ENCODE measurements around the gene PDX1.

The PDX1 gene

GRCh38 chr13:27919934-27920676 is at the start of gene PDX1:
Gene PDX1, plus strand, starts transcription at chr13:27920000. Its CDS starts 139 bp downstream, at chr13:27920139.
- no peak for DNase-seq

DNA sequence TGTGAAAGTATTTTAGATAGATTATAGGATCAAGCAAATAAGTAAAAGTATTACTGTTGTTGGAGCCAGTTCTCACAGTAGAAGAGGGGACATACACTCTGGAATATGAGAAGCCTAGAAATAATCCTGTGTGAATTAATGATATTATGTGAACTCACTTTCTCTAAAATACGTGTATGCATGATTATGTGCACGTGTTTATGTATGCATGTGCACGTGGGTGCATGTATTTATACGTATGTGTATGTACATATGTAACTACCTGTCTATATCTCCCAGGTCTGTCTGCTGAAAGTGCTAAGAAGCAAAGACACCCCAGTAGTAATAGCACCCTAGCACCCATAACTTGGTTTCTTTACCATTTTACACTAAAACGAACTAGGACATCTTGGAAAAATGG is 41.5 kb upstream of the PDX1 start:
- DNase-seq = no peak

DNA sequence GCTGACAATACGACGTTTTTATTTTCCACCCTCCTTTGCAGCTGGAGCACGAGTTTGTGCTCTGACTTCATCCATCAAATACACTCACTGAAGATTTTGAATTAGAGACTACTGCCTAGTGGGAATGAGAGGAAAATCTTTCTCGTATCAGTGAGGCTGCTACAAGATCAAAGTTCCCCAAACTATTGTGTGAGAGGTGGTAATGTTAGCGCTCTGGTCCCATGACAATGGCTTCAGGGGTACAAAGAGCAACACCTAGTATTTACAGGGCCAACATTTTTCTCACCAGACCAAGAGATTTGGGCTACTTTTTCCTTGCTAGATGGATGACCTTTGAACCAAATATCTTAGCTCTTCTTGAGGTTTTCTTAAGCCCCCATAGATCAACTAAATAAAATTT is 30.3 kb upstream of the PDX1 start:
- no peak for DNase-seq

GRCh38 chr13:27896726-27897125 is 23.1 kb upstream of the PDX1 start:
- DNase-seq = no peak

- no peak for DNase-seq
Measured at GRCh38 chr13:27904719-27905118, 15.1 kb upstream of the PDX1 start.

- no peak for DNase-seq
Measured at GRCh38 chr13:27905650-27906049, 14.2 kb upstream of the PDX1 start.

- DNase-seq = no peak
Measured at GRCh38 chr13:27907121-27907787, 12.5 kb upstream of the PDX1 start.

- DNase-seq = no peak
Measured at GRCh38 chr13:27909378-27909777, 10.4 kb upstream of the PDX1 start.

DNA sequence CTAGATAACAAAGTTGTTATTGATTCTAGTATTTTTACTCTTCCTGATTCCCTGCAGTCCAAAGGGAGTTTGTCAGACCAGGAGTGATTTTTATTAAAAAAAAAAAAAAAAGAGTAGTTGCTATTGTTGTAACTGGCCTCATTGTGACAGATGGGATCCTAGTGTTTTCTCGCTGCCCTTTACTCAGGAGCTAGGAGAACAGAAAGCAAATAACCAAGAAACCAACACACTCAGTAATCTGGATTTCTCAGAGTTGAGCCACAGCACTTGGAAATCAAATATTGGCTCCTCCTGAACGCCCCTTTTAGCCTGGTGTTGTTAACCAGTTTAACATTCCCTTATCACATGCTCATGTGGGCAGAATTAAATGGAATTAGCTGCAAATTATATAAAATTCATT is 8.3 kb upstream of the PDX1 start:
- no peak for DNase-seq

DNA sequence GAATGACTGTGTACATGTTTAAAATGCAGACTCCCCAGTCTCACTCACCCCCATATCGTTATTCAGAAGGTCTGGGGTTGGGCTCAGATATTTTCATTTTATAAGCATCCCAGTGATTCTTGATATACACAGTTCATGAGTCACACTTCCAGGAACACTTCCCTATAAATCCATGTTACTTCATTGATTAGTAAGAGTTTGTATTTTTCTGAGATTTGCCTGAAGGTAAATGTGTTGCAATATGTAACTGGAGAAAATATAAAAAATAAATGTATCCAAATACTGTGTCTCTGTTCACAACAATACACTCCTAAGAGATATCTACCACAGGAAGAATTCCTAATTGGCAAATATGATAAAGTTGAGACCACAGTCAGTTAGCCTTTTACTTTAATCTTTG is 6.6 kb upstream of the PDX1 start:
- no peak for DNase-seq

DNA sequence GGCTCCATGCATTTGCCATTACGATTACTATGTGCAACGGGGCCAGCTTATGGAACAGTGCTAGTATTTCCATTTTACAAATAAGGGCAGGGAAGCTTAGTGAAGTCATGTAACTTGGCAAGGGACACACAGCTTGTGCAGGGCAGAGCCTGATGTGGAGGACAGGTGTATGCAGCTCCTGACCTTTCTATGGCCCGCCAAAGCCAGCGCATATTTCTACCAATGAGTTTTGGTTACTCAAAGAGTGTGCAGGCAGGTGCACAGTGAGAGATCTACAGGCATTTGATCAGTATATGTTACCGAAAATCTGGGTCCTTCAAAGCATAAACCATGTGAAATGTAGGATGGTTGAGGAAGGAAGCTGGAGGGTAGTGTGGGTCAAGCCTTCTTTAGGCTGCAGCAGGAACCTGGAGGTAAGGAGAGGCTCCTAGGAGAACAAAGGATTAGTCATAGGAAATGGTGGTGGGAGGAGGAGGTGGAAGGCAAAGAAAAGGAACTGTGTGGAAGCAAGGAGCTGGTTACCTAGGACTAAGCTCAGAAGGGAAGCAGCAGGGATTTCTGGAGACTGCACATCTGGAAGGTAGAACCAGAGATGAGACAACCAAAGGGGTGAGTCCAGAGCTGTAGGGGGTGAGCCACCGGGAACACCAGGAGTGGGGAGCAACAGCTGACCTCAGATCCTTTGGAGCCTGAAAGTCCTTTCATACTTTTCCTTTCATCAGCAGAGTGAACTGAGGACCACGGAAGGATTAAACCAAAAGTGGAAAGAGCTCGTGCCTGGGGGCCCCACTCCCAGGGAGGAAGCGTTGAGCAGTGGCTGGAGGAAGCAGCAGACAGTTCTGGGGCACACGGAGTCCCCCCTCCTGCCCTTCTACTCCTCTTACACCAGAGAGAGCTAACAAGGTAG is 4.2 kb upstream of the PDX1 start:
- no peak for DNase-seq

DNA sequence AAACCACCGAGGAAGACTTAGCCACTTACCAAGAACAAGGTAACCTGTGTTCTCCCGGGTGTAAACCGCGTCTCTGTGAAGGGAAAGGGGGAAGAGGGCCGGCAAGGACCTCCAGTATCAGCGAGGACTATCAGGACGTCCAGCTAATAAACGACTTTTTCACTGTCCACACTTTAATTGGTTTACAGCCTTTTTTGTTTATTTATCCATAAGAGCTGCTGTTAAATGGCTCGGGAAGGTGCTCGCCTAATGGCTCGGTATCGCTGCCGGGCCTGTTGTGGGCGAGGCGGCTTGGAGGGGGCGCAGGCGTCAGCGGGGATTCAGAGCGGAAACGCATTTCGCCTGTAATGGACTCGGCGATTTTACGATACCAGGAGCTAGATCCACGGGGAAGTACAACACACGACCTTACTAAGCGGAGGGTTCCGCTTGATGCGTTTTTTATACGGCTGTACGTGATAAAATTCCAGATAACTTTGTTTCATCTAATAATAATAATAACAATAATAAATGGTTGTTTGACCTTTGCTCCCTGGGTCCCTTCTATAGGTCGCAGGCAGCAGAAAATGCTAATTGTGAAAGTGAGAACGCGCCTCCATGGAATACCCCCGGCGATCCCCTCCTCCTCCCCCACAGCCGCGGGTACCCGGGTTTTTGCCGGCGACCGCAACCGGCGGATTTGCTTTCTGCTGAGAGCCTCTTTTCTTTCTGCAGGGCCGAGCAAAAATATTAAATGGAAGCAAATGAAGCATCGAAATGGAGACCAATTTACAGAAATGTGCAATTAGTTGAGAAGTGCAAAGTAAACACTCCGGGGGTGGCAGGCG is 2.5 kb upstream of the PDX1 start:
- no peak for DNase-seq

DNA sequence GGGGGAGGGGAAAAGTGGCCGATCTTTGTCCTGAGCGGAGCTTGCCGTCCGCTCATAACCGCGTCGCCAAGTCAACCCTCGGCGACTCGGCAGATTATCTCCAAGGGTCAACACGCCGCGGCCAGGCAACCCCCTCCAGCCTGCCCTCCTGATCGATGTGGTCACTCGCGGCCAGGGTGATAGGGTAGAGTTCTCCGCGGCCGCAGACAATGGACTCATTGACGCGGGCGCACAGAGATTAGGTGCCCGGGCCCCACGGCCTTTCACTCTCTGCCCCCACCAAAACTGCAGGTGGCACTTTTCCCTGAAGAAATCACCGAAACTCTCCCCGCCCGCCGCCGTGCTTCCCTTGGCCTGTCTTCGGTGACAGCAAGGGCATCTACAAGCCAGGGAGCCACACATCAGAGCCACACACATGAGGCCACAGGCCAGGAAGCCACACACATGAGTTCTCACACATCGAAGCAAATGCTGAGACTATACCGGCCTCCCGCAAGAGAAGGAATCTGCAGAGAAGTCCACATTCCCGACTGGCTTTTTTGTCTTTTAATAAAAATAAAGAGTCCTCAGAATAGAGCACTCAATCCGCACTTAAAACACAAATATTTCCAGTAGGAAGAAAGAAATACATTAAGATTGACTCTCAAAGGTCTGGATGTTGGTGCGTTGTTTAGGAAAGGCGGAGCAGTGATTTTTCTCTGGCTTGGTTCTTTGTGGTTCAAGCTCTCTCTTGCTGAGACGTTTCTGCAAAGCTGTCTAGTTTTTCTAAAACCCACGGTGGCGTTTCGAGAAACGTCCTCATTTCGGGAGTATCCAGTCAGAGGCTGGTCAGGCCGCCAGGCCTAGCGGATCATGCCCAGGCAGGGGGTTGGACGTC is 1.5 kb upstream of the PDX1 start:
- no peak for DNase-seq

DNA sequence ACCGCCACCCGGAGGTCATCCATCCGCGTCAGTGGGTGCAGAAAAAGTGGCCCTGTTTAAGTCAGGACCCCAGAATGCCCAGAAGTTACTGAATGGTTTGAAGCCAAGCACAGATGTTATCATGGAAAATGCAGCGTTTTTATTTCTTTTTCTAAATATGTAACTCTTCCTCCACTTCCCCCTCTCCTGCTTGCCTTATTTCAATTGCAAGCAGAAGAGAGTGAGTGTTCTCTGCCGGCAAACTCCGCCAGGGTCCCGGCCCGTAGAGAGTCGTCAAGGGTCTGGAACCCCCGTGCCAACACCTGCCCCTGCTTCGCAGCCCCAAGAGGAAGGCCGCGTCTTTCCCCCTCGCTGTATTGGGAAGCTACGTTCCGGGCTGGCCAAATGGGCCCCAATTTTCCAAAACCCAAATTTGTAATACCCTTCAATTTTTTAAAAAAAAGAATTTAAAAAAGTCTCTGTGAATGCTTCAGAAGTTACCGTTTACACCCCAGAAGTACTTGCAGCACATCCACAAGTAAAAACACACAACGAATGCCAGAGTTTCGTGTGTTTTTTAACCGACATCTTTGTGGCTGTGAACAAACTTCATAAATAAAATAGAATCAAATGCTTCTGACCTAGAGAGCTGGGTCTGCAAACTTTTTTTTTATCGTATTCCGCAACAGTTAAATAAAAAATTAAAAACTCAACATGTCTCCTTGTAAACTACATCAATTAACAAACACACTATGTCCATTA is 712 bp upstream of the PDX1 start:
- no peak for DNase-seq

- DNase-seq = no peak
Measured at GRCh38 chr13:27919659-27919933, 204 bp upstream of the PDX1 start.

GRCh38 chr13:27920677-27921420 is 1.0 kb downstream of the PDX1 start:
- DNase-seq = no peak

DNA sequence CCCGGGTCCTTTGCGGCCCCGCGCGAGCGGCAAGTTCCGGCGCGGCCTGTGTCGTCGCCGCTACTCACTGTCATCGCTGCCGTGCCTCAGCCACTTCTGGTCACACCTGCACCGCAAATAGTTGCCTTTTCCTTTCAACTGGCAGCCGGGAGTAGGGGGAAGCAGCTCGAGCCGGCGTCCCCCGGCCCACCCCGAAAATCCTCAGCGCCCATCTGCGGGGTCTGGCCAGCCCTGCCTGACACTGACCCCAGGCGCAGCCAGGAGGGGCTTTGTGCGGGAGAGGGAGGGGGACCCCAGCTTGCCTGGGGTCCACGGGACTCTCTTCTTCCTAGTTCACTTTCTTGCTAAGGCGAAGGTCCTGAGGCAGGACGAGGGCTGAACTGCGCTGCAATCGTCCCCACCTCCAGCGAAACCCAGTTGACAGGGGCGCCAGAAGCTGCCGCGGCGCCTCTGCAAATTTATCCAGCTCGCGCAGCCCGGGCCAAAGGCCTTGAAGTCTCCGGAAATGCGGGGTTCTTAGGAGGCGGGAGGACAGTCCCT is 1.7 kb downstream of the PDX1 start:
- no peak for DNase-seq

- DNase-seq = no peak
Measured at GRCh38 chr13:27921961-27922882, 2.4 kb downstream of the PDX1 start.

Data from CD4-positive, alpha-beta T cell treated with Interleukin-17A for 1 hour (primary cell).